Measurements from ENCODE around the gene CASK. TPM values are rescaled to one million over a fixed set of nuclear protein-coding genes. Genes with fewer than 3 reads are reported as not detected.
A peak's percentile ranks its signal among the peaks of the same experiment; 100 is the strongest.
"Not testable (repeated sequence)": the region's sequence is repeated elsewhere in the genome, so short reads cannot be mapped to it uniquely, and the experiment has no call there.

Gene CASK
- total RNA-seq, 2 experiments from 2014 or later = 43.9 to 45.4 TPM

DNA sequence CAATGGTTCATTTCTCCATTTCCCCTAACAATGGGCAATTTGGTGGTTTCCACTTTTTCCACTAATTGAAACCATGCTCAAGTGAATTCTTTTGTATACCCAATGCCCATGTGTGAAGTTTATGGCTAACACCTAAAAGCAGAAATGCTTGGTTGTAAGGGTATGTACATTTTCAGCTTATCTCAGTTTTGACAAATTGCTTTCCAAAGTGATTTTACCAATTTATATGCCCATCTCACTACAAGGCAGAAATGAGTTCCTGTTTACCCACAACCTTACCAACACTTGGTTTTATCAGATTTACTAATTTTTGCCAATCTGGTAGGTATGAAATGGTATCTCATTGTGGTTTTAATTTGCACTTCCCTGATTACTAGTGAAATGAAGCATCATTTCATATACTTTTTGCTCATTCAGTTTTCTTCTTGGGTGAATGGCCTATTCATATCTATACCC lies 219.8 kb downstream of the CASK start:
- ChIA-PET POLR2A (interaction anchor here (0.6 kb wide), 1 partner anchor 1017 kb away, joined by 5 read pairs; no protein-coding TSS in a partner anchor), CTCF (no interaction called here)
- DNase-seq = no peak
- H3K27me3 Mint-ChIP-seq (ENCODE audit: low read depth) = no peaks in the 10 kb centered on the region
- H3K4me3 Mint-ChIP-seq = no peak overlapping the region
- H3K9me3 Mint-ChIP-seq (ENCODE audit: insufficient read depth) = no peaks in the 10 kb centered on the region
- H3K36me3 Mint-ChIP-seq (ENCODE audit: low read depth) = peaks cover 19% of the 10 kb centered on the region
- H3K27ac Mint-ChIP-seq = no peak overlapping the region
- peaks cover 40% of the 10 kb centered on the region for H3K4me1 Mint-ChIP-seq (ENCODE audit: low read depth)
- no peak for ATAC-seq

DNA sequence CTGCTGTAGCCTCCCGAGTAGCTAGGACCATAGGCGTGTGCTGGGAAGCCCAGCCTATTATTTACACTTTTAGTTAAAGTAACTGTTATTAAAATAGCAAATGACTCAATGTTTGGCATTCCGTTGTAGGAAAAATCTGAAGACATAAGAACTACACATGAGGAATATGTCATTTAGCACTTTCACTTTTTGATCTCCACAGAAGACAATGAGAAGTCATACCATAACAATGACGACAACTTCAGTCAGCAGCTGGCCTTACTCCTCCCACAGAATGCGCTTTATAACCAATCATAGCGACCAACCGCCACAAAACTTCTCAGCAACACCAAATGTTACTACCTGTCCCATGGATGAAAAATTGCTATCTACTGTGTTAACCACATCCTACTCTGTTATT lies 227.9 kb downstream of the CASK start:
- DNase-seq (peak; percentile 30), ATAC-seq (peak; percentile 26)
- H3K9me3 Mint-ChIP-seq (ENCODE audit: insufficient read depth) = no peaks in the 10 kb centered on the region
- H3K27ac Mint-ChIP-seq = peak overlapping the region; percentile 45
- H3K4me3 Mint-ChIP-seq = no peak overlapping the region
- peaks cover 46% of the 10 kb centered on the region for H3K4me1 Mint-ChIP-seq (ENCODE audit: low read depth)
- no peaks in the 10 kb centered on the region for H3K27me3 Mint-ChIP-seq (ENCODE audit: low read depth)
- ChIA-PET POLR2A (interaction anchor here (1.3 kb wide), 1 partner anchor 25 kb away, joined by 4 read pairs; no protein-coding TSS in a partner anchor), CTCF (interaction anchor here (1.2 kb wide), 1 partner anchor 14 kb away, joined by 4 read pairs; no protein-coding TSS in a partner anchor)
- peaks cover 30% of the 10 kb centered on the region for H3K36me3 Mint-ChIP-seq (ENCODE audit: low read depth)

DNA sequence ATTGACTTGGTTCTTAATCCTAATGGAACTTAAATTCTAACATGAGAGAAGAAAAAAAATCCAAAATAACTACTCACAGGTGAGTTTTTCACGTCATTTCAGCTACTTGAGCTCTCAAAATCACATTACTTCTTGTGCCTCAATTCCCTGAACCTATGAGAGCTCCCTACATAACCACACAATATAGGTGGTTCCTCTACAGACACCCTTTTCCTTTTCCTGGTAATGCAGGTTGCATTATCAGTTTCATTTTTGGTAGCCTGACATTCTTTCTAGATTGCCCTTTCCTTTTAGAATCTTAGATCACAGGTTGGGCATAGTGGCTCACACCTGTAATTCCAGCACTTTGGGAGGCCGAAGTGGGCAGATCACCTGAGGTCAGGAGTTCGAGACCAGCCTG lies 230.3 kb downstream of the CASK start:
- Mint-ChIP-seq H3K9me3 (ENCODE audit: insufficient read depth) (no peaks in the 10 kb centered on the region), H3K4me3 (peak overlapping the region; percentile 22), H3K4me1 (ENCODE audit: low read depth) (peaks cover 53% of the 10 kb centered on the region), H3K27ac (peak overlapping the region; percentile 37), H3K27me3 (ENCODE audit: low read depth) (no peaks in the 10 kb centered on the region), H3K36me3 (ENCODE audit: low read depth) (peaks cover 29% of the 10 kb centered on the region)
- POLR2A ChIA-PET = interaction anchor here (0.6 kb wide), 1 partner anchor 174 kb away, joined by 3 read pairs; no protein-coding TSS in a partner anchor
- DNase-seq = no peak
- peak; percentile 47 for ATAC-seq
- CTCF ChIA-PET = interaction anchor here (0.6 kb wide), 1 partner anchor 13 kb away, joined by 3 read pairs; no protein-coding TSS in a partner anchor

DNA sequence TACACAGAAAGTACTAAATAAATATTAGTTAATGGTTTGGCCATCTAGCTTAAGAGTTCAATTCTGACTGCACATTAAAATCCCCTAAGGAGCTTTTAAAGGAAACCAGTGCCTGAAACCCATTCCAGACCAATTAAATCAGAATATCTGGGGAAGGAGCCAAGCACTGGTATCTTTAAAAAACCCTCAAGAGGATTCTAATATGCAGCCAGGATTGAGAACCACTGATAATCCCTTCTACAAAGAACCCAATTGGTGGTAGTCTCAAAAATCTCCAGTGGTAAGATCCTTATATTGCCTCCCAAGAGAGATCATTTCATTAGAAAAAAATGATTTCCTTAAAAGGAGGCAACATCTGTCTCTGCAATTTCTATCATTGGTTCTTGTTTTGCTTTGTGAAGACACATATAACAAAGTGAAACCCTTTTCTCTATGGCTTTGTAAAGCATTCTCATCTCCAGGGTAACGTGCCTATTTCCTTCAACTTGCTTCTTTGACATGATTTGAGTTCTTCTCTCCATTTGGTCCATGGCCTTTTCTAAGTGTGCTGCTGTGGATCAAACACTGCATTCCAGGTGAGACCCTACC lies 231.1 kb downstream of the CASK start:
- Mint-ChIP-seq H3K27me3 (ENCODE audit: low read depth) (no peaks in the 10 kb centered on the region), H3K36me3 (ENCODE audit: low read depth) (peaks cover 29% of the 10 kb centered on the region), H3K4me1 (ENCODE audit: low read depth) (peaks cover 55% of the 10 kb centered on the region), H3K27ac (peak overlapping the region; percentile 56), H3K9me3 (ENCODE audit: insufficient read depth) (no peaks in the 10 kb centered on the region), H3K4me3 (peak overlapping the region; percentile 25)
- POLR2A ChIA-PET = no interaction called here
- CTCF ChIA-PET = interaction anchor here (0.7 kb wide), 1 partner anchor 26 kb away, joined by 3 read pairs; no protein-coding TSS in a partner anchor
- ATAC-seq (no peak), DNase-seq (no peak)

DNA sequence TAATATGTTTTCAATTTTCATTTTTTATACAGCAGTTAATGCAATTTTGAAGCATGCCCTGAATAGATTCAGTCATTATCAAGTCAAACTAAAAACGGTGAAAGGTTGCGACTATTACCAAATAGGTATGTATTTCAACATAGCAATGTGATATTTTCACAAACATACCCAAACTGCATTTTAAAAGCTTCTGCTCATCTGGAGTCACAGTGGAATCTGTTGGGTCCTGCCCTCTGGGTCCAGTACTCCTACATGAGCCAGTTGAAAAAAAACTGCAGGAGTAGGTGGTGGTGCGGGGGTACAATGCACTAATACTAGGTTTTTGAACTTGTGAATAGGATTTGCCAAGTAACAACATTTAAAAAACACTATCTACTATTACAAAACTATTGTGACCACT lies 233.6 kb downstream of the CASK start:
- H3K36me3 Mint-ChIP-seq (ENCODE audit: low read depth) = peaks cover 19% of the 10 kb centered on the region
- H3K27me3 Mint-ChIP-seq (ENCODE audit: low read depth) = no peaks in the 10 kb centered on the region
- peaks cover 62% of the 10 kb centered on the region for H3K4me1 Mint-ChIP-seq (ENCODE audit: low read depth)
- CTCF ChIA-PET = no interaction called here
- H3K27ac Mint-ChIP-seq = no peak overlapping the region
- no peaks in the 10 kb centered on the region for H3K9me3 Mint-ChIP-seq (ENCODE audit: insufficient read depth)
- DNase-seq (no peak), ATAC-seq (no peak)
- H3K4me3 Mint-ChIP-seq = peak overlapping the region; percentile 28
- POLR2A ChIA-PET = no interaction called here

DNA sequence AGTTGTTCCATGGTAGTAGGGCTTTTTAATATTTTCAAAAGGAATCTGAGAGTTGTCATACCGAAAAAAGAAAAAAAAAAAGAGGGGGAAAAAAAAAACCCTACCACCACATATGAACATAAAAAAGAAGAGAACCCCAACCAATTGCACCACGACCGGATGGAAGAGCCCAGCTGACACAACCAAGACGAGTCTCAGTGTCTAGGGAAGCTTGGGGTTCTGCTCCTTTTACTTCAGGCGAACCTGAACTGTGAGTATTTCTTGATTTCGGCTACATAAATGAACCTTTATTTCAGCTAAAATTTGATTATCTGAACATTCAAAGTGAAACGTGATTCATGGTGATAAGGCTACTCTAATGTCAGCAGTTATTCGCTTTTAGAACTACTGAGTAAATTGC lies 234.5 kb downstream of the CASK start, which contains the start of gene GPR34:
TSS of gene GPR34 (plus strand) at position 139 of the 400 bp plus-strand sequence. CDS start 6,661 bp downstream, outside the sequence.
- Mint-ChIP-seq H3K9me3 (ENCODE audit: insufficient read depth) (no peaks in the 10 kb centered on the region), H3K4me1 (ENCODE audit: low read depth) (peaks cover 53% of the 10 kb centered on the region), H3K27me3 (ENCODE audit: low read depth) (no peaks in the 10 kb centered on the region), H3K36me3 (ENCODE audit: low read depth) (peaks cover 19% of the 10 kb centered on the region), H3K4me3 (peak within 1 kb of the TSS; percentile 49), H3K27ac (peak within 1 kb of the TSS; percentile 55)
- ATAC-seq (peak; percentile 79), DNase-seq (peak; percentile 51)
- POLR2A ChIA-PET = no interaction called here
- CTCF ChIA-PET = no interaction called here

DNA sequence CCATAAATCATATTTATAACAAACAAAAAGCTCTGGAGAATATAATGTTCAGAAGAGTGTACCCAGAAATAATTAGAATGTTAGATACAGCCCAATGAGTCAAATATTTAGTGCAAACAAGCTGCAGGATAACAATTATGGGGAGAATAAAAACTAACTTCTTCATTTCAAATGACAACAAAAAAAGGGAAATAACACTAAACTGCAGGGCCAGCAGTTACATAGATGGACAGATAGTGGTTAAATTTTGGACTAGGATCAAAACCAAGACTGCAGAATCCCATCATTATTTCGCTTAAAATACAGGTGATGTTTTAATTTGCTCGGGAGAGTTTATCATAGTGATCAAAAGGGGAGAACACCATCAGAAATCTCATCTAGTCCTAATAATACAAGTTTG lies 235.2 kb downstream of the CASK start:
- ATAC-seq (no peak), DNase-seq (no peak)
- peaks cover 16% of the 10 kb centered on the region for H3K36me3 Mint-ChIP-seq (ENCODE audit: low read depth)
- peak overlapping the region; percentile 49 for H3K4me3 Mint-ChIP-seq
- POLR2A ChIA-PET = no interaction called here
- H3K27ac Mint-ChIP-seq = no peak overlapping the region
- H3K4me1 Mint-ChIP-seq (ENCODE audit: low read depth) = peaks cover 47% of the 10 kb centered on the region
- H3K9me3 Mint-ChIP-seq (ENCODE audit: insufficient read depth) = no peaks in the 10 kb centered on the region
- CTCF ChIA-PET = no interaction called here
- no peaks in the 10 kb centered on the region for H3K27me3 Mint-ChIP-seq (ENCODE audit: low read depth)

DNA sequence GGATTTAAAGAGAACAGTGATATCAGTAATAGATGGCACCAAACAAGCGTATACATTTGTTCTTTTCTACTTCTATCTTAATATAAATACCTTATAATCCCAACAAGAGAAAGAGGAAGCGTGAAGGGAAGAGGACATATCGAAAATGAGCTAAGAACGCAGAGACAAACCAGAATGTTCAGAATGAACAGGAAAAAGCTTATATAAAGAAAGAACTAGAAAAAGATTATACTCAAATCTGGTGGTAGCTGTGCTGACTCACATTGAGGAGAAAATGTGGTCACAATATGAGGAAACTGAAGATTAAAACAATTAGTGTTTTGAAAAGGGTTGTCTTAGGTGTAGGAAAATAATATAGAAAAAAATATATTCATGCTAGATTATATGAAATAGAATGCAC lies 236.6 kb downstream of the CASK start:
- Mint-ChIP-seq H3K36me3 (ENCODE audit: low read depth) (peaks cover 12% of the 10 kb centered on the region), H3K4me1 (ENCODE audit: low read depth) (peaks cover 36% of the 10 kb centered on the region), H3K9me3 (ENCODE audit: insufficient read depth) (no peaks in the 10 kb centered on the region), H3K4me3 (no peak overlapping the region), H3K27me3 (ENCODE audit: low read depth) (no peaks in the 10 kb centered on the region), H3K27ac (no peak overlapping the region)
- ChIA-PET POLR2A (interaction anchor here (0.7 kb wide), 1 partner anchor 1419 kb away, joined by 3 read pairs; no protein-coding TSS in a partner anchor), CTCF (no interaction called here)
- DNase-seq = no peak
- no peak for ATAC-seq

DNA sequence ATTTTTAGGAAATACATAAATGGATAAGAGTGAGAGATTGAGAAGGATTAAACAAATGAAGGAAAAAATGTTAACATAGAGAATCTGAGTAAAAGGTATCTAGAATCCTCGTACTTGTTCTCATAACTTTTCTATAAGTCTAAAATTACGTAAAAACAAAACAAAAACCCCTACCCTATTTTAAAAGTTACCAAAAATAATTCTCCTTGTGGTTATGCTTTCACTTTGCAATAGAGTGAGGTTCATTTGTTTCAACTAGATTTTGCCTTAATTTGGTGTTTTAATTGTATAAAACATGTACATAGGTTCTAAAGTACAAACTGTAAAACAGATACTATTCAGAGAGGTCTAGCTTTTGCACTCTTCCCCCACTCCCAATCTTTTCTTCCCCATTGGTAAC lies 238.4 kb downstream of the CASK start:
- peaks cover 6% of the 10 kb centered on the region for H3K36me3 Mint-ChIP-seq (ENCODE audit: low read depth)
- no peak overlapping the region for H3K4me3 Mint-ChIP-seq
- ATAC-seq (no peak), DNase-seq (no peak)
- no peaks in the 10 kb centered on the region for H3K27me3 Mint-ChIP-seq (ENCODE audit: low read depth)
- H3K4me1 Mint-ChIP-seq (ENCODE audit: low read depth) = peaks cover 29% of the 10 kb centered on the region
- H3K27ac Mint-ChIP-seq = no peak overlapping the region
- H3K9me3 Mint-ChIP-seq (ENCODE audit: insufficient read depth) = no peaks in the 10 kb centered on the region
- POLR2A ChIA-PET = no interaction called here
- CTCF ChIA-PET = no interaction called here

DNA sequence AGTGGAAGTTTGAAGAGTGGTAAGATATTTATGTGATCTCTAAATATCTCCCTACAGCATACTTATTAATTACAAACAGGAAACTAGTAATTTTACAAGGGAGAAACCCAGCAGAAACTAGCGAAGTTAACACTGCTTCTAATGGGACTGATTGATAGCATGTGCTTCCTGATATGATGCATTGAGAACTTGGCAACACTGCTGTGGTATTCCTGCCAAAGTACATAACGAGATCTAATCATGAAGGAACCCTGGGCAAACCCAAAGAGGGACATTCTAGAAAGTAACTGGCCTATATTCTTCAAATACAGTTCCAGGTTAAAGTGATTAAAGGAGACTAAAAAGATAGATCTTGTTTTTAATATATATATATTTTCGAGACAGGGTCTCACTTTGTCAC lies 239.2 kb downstream of the CASK start:
- Mint-ChIP-seq H3K36me3 (ENCODE audit: low read depth) (peaks cover 3% of the 10 kb centered on the region), H3K27ac (no peak overlapping the region), H3K9me3 (ENCODE audit: insufficient read depth) (no peaks in the 10 kb centered on the region), H3K4me1 (ENCODE audit: low read depth) (peaks cover 26% of the 10 kb centered on the region), H3K27me3 (ENCODE audit: low read depth) (no peaks in the 10 kb centered on the region), H3K4me3 (no peak overlapping the region)
- ChIA-PET POLR2A (no interaction called here), CTCF (no interaction called here)
- no peak for DNase-seq
- ATAC-seq = no peak

DNA sequence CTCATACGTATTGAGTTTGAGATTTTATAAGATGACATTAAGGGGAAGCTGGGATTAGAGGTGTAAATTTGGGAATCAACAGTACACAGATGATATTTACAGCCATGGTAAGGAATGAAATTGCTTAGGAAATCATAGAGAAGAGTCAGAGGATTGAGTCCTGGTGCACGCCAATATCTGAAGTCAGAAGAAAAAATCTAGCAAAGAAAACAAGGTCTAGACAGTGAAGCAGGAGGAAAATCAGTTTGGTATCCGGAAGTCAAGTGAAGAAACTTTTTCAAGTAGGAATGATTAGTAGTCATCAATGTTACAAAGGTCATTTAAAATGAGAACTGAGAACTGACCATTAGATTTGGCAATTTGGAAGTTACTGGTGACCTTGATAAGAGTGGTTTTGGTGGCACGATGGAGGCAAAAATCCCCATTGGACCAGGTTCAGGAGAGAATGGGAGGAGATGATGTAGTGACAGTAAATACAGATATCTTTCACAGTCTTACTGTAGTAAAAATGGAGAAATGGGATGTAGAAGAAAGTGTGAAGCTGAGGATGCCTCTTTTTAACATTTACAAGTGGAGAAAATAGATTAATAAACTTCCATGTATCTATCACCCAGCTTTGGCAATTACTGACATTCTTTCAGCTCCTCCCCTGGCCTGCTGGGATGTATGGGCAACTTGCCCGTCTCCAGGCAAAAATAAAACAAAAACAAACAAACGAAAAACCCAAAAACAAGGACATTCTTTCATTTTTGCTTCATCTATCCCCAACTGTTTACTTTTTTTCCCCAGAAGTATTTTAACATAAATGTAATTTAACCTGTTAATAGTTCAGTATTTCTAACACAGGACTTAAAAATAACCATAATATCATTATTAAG lies 245.9 kb downstream of the CASK start:
- Mint-ChIP-seq H3K27ac (no peak overlapping the region), H3K4me3 (no peak overlapping the region), H3K4me1 (ENCODE audit: low read depth) (peaks cover 21% of the 10 kb centered on the region), H3K27me3 (ENCODE audit: low read depth) (no peaks in the 10 kb centered on the region), H3K36me3 (ENCODE audit: low read depth) (peaks cover 22% of the 10 kb centered on the region), H3K9me3 (ENCODE audit: insufficient read depth) (no peaks in the 10 kb centered on the region)
- POLR2A ChIA-PET = no interaction called here
- CTCF ChIA-PET = no interaction called here
- no peak for DNase-seq
- no peak for ATAC-seq

DNA sequence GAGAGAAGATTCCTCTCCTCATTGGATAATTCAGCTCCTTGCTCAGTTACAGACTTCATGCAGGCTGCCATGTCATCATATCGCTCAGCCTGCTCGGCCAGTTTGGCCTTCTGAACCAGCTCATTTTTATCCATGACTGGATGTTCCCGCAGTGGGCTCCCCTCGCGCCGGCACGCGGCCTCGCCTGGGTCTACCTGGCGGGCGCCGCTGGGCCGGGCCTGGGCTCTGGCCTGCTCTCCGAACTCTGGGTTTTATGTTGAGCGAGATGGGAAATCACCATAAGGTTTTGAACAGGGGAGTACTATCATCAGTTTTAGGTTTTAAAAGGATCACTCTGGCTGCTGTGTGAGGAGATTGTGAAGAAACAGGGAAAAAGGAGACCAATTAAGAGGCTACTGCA lies 247.0 kb downstream of the CASK start:
- POLR2A ChIA-PET; ATAC-seq; H3K27ac Mint-ChIP-seq; H3K27me3 Mint-ChIP-seq (ENCODE audit: low read depth); H3K9me3 Mint-ChIP-seq (ENCODE audit: insufficient read depth); CTCF ChIA-PET; H3K4me3 Mint-ChIP-seq; DNase-seq: not testable (repeated sequence)
- peaks cover 21% of the 10 kb centered on the region for H3K4me1 Mint-ChIP-seq (ENCODE audit: low read depth)
- H3K36me3 Mint-ChIP-seq (ENCODE audit: low read depth) = peaks cover 22% of the 10 kb centered on the region
